Thymus (tissue), 11 donors: ENCODE measurements around the gene H6PD. TPM values are rescaled to one million over a fixed set of nuclear protein-coding genes. Genes with fewer than 3 reads are reported as not detected.

ENCODE experiments used
- DNase-seq, 9 donors: peaks; one replicate each; pipeline ENCODE4 v3.0.0-alpha.2; 2013; ENCODE audit warnings: low spot score in 9 of 9, low read depth in 6 of 9, missing footprints in 1 of 9
- H3K27ac ChIP-seq, 2 donors: one replicate each; pipeline ENCODE4 v1.5.1; 2013; ENCODE audit warnings: control low read depth in 1 of 2, low read depth in 1 of 2, low read length in 1 of 2, mild to moderate bottlenecking in 1 of 2, moderate library complexity in 1 of 2
- H3K27me3 ChIP-seq, 2 donors: one replicate each; pipeline ENCODE4 v1.5.1; 2013; ENCODE audit warnings: low read length in 1 of 2; ENCODE audit not compliant: control insufficient read depth in 2 of 2, insufficient read depth in 1 of 2
- H3K36me3 ChIP-seq, 2 donors: one replicate each; pipeline ENCODE4 v1.5.1; 2013; ENCODE audit warnings: low read length in 1 of 2, mild to moderate bottlenecking in 1 of 2, moderate library complexity in 1 of 2; ENCODE audit not compliant: control insufficient read depth in 2 of 2, insufficient read depth in 2 of 2
- H3K4me1 ChIP-seq, 2 donors: one replicate each; pipeline ENCODE4 v1.5.1; 2013; ENCODE audit warnings: low read length in 2 of 2; ENCODE audit not compliant: control insufficient read depth in 2 of 2, insufficient read depth in 2 of 2
- H3K4me3 ChIP-seq, 2 donors: one replicate each; pipeline ENCODE4 v1.5.1; 2013; ENCODE audit warnings: low read length in 2 of 2, control low read depth in 1 of 2, mild to moderate bottlenecking in 1 of 2
- H3K9me3 ChIP-seq, 2 donors: one replicate each; pipeline ENCODE4 v1.5.1; 2013; ENCODE audit warnings: low read length in 1 of 2, mild to moderate bottlenecking in 1 of 2; ENCODE audit not compliant: control insufficient read depth in 2 of 2, insufficient read depth in 1 of 2
- whole genome bisulfite sequencing: extraction: QIAGEN DNeasy Blood & Tissue Kit; methylation state at CpG from one replicate; pipeline ENCODE4 v1.1.7; 2013; 5-methylcytosine and 5-hydroxymethylcytosine counted together
- polyA plus RNA-seq: library from polyadenylated mRNA; stranded (reverse); fragments of 200-250 nt; gene quantifications from one replicate; pipeline ENCODE4 v1.2.3, GENCODE V29; 2013
- total RNA-seq: library from RNA; stranded (reverse); fragments of 120-200 nt; gene quantifications from one replicate; pipeline ENCODE4 v1.2.4, GENCODE V29; 2013
- donor health status: healthy.

The H6PD gene
- total and polyA plus RNA-seq, 2 donors = 8.8 to 18.6 TPM

GRCh38 chr1:9202240-9202870 is 32.2 kb upstream of the H6PD start:
- Histone ChIP-seq H3K4me3 (no peak overlapping the region), H3K36me3 (no peaks in the 10 kb centered on the region), H3K9me3 (peaks cover 1 to 9% of the 10 kb centered on the region in 2 donors), H3K27me3 (peaks cover 52 to 81% of the 10 kb centered on the region in 2 donors), H3K4me1 (peaks cover 3 to 33% of the 10 kb centered on the region in 2 donors), H3K27ac (no peak overlapping the region)
- DNase-seq = no peak
- 9% methylated on average over 15 of the region's 15 CpGs for WGBS

GRCh38 chr1:9203511-9203982 is 31.0 kb upstream of the H6PD start:
- Histone ChIP-seq H3K27ac (no peak overlapping the region), H3K9me3 (peaks cover 0 to 9% of the 10 kb centered on the region in 2 donors), H3K4me3 (no peak overlapping the region), H3K36me3 (no peaks in the 10 kb centered on the region), H3K27me3 (peaks cover 42 to 69% of the 10 kb centered on the region in 2 donors), H3K4me1 (peaks cover 3 to 29% of the 10 kb centered on the region in 2 donors)
- WGBS = 13% methylated on average over 11 of the region's 11 CpGs
- no peak for DNase-seq

- no peak overlapping the region for H3K4me3 ChIP-seq
- peaks cover 3 to 29% of the 10 kb centered on the region in 2 donors for H3K4me1 ChIP-seq
- WGBS = 94% methylated on average over 7 of the region's 7 CpGs
- H3K27ac ChIP-seq = no peak overlapping the region
- H3K27me3 ChIP-seq = peaks cover 35 to 63% of the 10 kb centered on the region in 2 donors
- peaks cover 0 to 9% of the 10 kb centered on the region in 2 donors for H3K9me3 ChIP-seq
- H3K36me3 ChIP-seq = no peaks in the 10 kb centered on the region
- no peak for DNase-seq
Measured at GRCh38 chr1:9204156-9204720, 30.3 kb upstream of the H6PD start.

DNA sequence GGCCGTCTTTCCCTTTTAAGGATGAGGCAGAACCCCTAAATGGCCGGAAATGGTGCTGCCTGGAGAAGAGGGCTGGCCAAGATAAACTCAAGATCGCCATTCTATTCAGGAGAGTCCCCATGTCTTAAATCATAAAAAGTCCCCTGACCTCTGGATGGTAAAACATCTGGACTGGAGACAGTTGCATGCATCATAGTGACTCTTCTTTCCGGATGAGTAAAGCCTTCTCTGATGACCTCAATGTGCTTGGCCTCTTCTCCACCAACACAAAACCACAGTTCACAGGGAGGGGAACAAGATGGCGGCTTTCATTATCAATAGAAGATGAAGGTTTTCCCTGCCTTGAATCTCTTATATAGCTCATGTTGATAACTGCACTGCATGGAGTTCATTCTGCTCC is 27.5 kb upstream of the H6PD start:
- Histone ChIP-seq H3K27ac (no peak overlapping the region), H3K4me3 (no peak overlapping the region), H3K9me3 (peaks cover 0 to 3% of the 10 kb centered on the region in 2 donors), H3K4me1 (peaks cover 3 to 10% of the 10 kb centered on the region in 2 donors), H3K36me3 (no peaks in the 10 kb centered on the region), H3K27me3 (peaks cover 22 to 39% of the 10 kb centered on the region in 2 donors)
- DNase-seq = no peak
- 94% methylated on average over 5 of the region's 5 CpGs for WGBS

- Histone ChIP-seq H3K4me3 (no peak overlapping the region), H3K9me3 (no peaks in the 10 kb centered on the region), H3K4me1 (peaks cover 0 to 3% of the 10 kb centered on the region in 2 donors), H3K36me3 (no peaks in the 10 kb centered on the region), H3K27ac (no peak overlapping the region), H3K27me3 (peaks cover 18 to 33% of the 10 kb centered on the region in 2 donors)
- WGBS = 98% methylated on average over 5 of the region's 5 CpGs
- DNase-seq = no peak
Measured at GRCh38 chr1:9207715-9208114, 26.9 kb upstream of the H6PD start.

- H3K36me3 ChIP-seq = no peaks in the 10 kb centered on the region
- DNase-seq = no peak
- peaks cover 0 to 8% of the 10 kb centered on the region in 2 donors for H3K27me3 ChIP-seq
- no peak overlapping the region for H3K4me3 ChIP-seq
- no peak overlapping the region for H3K27ac ChIP-seq
- 92% methylated on average over 13 of the region's 13 CpGs for WGBS
- no peaks in the 10 kb centered on the region for H3K9me3 ChIP-seq
- no peaks in the 10 kb centered on the region for H3K4me1 ChIP-seq
Measured at GRCh38 chr1:9211291-9211811, 23.2 kb upstream of the H6PD start.

- WGBS = 91% methylated on average over 3 of the region's 3 CpGs
- no peaks in the 10 kb centered on the region for H3K4me1 ChIP-seq
- peaks cover 0 to 6% of the 10 kb centered on the region in 2 donors for H3K27me3 ChIP-seq
- no peak overlapping the region for H3K27ac ChIP-seq
- H3K4me3 ChIP-seq = no peak overlapping the region
- no peak for DNase-seq
- H3K9me3 ChIP-seq = no peaks in the 10 kb centered on the region
- H3K36me3 ChIP-seq = no peaks in the 10 kb centered on the region
Measured at GRCh38 chr1:9212735-9213134, 21.8 kb upstream of the H6PD start.

GRCh38 chr1:9213956-9214355 is 20.6 kb upstream of the H6PD start:
- DNase-seq = no peak
- Histone ChIP-seq H3K36me3 (no peaks in the 10 kb centered on the region), H3K27ac (no peak overlapping the region), H3K4me1 (no peaks in the 10 kb centered on the region), H3K4me3 (no peak overlapping the region), H3K9me3 (no peaks in the 10 kb centered on the region), H3K27me3 (peaks cover 0 to 6% of the 10 kb centered on the region in 2 donors)
- 94% methylated on average over 10 of the region's 10 CpGs for WGBS

DNA sequence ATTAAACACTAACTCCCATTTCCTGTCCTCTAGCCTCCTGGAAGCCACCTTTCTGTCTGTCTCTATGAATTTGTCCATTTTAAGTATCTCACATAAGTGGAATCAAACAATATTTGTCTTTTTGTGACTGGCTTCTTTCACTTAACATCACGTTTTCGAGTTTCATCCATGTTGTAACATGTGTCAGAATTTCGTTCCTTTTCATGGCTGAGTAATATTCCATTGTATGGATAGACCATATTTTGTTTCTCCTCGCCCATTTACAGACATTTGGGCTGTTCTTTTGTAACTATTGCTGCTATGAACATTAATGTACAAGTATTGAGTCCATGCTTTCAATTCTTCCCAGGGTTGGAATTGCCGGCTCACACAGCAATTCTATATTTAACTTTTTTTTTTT is 15.7 kb upstream of the H6PD start:
- 75% methylated on average over 5 of the region's 5 CpGs for WGBS
- Histone ChIP-seq H3K27me3 (no peaks in the 10 kb centered on the region), H3K27ac (no peak overlapping the region), H3K4me3 (no peak overlapping the region), H3K36me3 (no peaks in the 10 kb centered on the region), H3K4me1 (no peaks in the 10 kb centered on the region), H3K9me3 (no peaks in the 10 kb centered on the region)
- no peak for DNase-seq
